Smooth muscle cell (in vitro differentiated cells): ENCODE data around the gene C2. TPM values are rescaled to one million over a fixed set of nuclear protein-coding genes. Genes with fewer than 3 reads are reported as not detected.
"Not testable (repeated sequence)": the region's sequence is repeated elsewhere in the genome, so short reads cannot be mapped to it uniquely, and the experiment has no call there.

Source experiments
- DNase-seq: peaks from one replicate; lab custom pipeline; 2025; ENCODE audit not compliant: unreplicated experiment; lab: John Stamatoyannopoulos, UW
- H2AFZ ChIP-seq: fragments of 200-600 bp; sonication (generic); 2 replicates; pipeline ENCODE4 v1.6.0; 2016; ENCODE audit warnings: antibody characterized with exemption, low read depth, mild to moderate bottlenecking
- H3F3A ChIP-seq: fragments of 200-600 bp; sonication (generic); 2 replicates; pipeline ENCODE4 v1.6.0; 2017; ENCODE audit warnings: antibody characterized with exemption, low read depth
- H3K27ac ChIP-seq: fragments of 200-600 bp; sonication (generic); 2 replicates; pipeline ENCODE4 v1.5.1; 2016; ENCODE audit warnings: low read depth, mild to moderate bottlenecking
- H3K27me3 ChIP-seq: fragments of 200-600 bp; sonication (generic); 2 replicates; pipeline ENCODE4 v1.6.1; 2016; ENCODE audit warnings: low read depth, mild to moderate bottlenecking
- H3K36me3 ChIP-seq: fragments of 200-600 bp; sonication (generic); 2 replicates; pipeline ENCODE4 v1.5.1; 2016; ENCODE audit warnings: low read depth
- H3K4me1 ChIP-seq: fragments of 200-600 bp; sonication (generic); 2 replicates; pipeline ENCODE4 v1.5.1; 2016; ENCODE audit warnings: low read depth
- H3K4me2 ChIP-seq: fragments of 200-600 bp; sonication (generic); 2 replicates; pipeline ENCODE4 v1.6.0; 2016; ENCODE audit warnings: mild to moderate bottlenecking
- H3K4me3 ChIP-seq: fragments of 200-600 bp; sonication (generic); 2 replicates; pipeline ENCODE4 v1.5.1; 2016; ENCODE audit warnings: mild to moderate bottlenecking
- H3K79me2 ChIP-seq: fragments of 200-600 bp; sonication (generic); 2 replicates; pipeline ENCODE4 v1.6.0; 2016; ENCODE audit warnings: low read depth, mild to moderate bottlenecking
- H3K9ac ChIP-seq: fragments of 200-600 bp; sonication (generic); 2 replicates; pipeline ENCODE4 v1.6.0; 2016; ENCODE audit warnings: low read depth
- H3K9me3 ChIP-seq: fragments of 200-600 bp; sonication (generic); replicated peaks from 2 replicates; pipeline ENCODE4 v1.5.1; 2016; ENCODE audit warnings: low read depth
- H4K20me1 ChIP-seq: fragments of 200-600 bp; sonication (generic); 2 replicates; pipeline ENCODE4 v1.6.0; 2016; ENCODE audit warnings: low read depth
- CTCF ChIP-seq: fragments of 200-600 bp; sonication (generic); IDR thresholded peaks from 2 replicates; pipeline ENCODE4 v1.5.1; 2017; ENCODE audit warnings: borderline replicate concordance, mild to moderate bottlenecking, antibody characterized with exemption; ENCODE audit not compliant: insufficient read depth, poor library complexity, severe bottlenecking
- WGBS: methylation state at CpG from one replicate; pipeline ENCODE4 v1.1.7; 2016; ENCODE audit warnings: low lambda C conversion rate; 5-methylcytosine and 5-hydroxymethylcytosine counted together
- polyA plus RNA-seq: library from polyadenylated mRNA; unstranded; fragments of >200 nt; fragmentation: Nextera tagmentation; extraction: Ambion mirVana; gene quantifications from 2 replicates; pipeline ENCODE4 v1.2.1, GENCODE V29; 2016
- total RNA-seq: library from RNA; depleted of rRNA; stranded (reverse); fragments of >200 nt; gene quantifications from 2 replicates; pipeline ENCODE4 v1.2.3, GENCODE V29; 2014

Gene C2
- total and polyA plus RNA-seq, 2 experiments from 2014 or later, result 0.37 TPM; not detected in 1

DNA sequence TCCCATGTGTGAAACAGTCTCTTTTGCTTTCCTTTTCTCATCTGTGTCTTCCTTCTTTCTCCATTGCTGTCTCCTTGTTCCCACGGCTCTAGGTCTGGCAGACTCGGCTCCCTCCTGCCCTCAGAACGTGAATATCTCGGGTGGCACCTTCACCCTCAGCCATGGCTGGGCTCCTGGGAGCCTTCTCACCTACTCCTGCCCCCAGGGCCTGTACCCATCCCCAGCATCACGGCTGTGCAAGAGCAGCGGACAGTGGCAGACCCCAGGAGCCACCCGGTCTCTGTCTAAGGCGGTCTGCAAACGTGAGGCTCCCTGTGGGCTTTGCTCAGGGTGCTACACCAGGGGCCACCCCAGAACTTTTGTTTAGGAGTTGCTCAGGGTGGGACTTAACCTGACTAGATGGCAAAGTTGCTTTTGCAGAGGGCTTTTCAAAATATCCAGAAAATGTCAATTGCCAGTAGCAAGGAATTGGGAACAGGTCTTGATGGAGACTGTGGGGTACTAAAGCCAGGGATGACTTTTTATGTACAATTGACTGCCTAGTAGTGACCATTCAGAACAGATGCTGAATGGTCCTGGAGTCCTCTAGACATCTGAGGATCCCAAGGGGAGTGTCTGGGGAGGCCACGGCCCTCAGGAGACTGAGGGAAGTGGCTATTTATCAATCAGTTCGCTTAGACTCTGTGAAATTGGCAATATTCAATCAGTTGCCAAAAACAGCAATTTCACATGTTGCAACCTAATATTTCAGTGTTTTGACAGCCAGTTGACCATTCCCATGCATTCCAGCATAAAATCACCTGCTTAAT is 550 bp downstream of the C2 start:
- no peak overlapping the region for H3K9ac ChIP-seq
- no peak overlapping the region for H3K27ac ChIP-seq
- 92% methylated on average over 11 of the region's 11 CpGs for WGBS
- H3K4me2 ChIP-seq, result no peak overlapping the region
- no peaks in the 10 kb centered on the region for H3K36me3 ChIP-seq
- H3K4me1 ChIP-seq, result no peaks in the 10 kb centered on the region
- TF ChIP-seq CTCF, result no peak
- DNase-seq, result no peak
- no peaks in the 10 kb centered on the region for H3F3A ChIP-seq
- H2AFZ ChIP-seq, result no peak overlapping the region
- peaks cover 4% of the 10 kb centered on the region for H3K27me3 ChIP-seq
- H3K9me3 ChIP-seq, result no peaks in the 10 kb centered on the region
- H4K20me1 ChIP-seq, result no peaks in the 10 kb centered on the region
- H3K4me3 ChIP-seq, result no peak overlapping the region
- no peaks in the 10 kb centered on the region for H3K79me2 ChIP-seq

GRCh38 chr6:31928672-31928939 is 1.1 kb downstream of the C2 start:
- Histone ChIP-seq H4K20me1 (no peaks in the 10 kb centered on the region), H3K4me3 (no peak overlapping the region), H3F3A (no peaks in the 10 kb centered on the region), H3K4me1 (no peaks in the 10 kb centered on the region), H3K36me3 (no peaks in the 10 kb centered on the region), H3K27ac (no peak overlapping the region), H3K4me2 (no peak overlapping the region), H3K79me2 (no peaks in the 10 kb centered on the region), H3K9me3 (no peaks in the 10 kb centered on the region), H2AFZ (no peak overlapping the region), H3K9ac (no peak overlapping the region), H3K27me3 (peaks cover 4% of the 10 kb centered on the region)
- no peak for TF ChIP-seq CTCF
- no peak for DNase-seq
- 88% methylated on average over 9 of the region's 9 CpGs for WGBS

- Histone ChIP-seq H3K36me3 (no peaks in the 10 kb centered on the region), H2AFZ (no peak overlapping the region), H3K9ac (no peak overlapping the region), H3K27me3 (peaks cover 6% of the 10 kb centered on the region), H4K20me1 (no peaks in the 10 kb centered on the region), H3K4me3 (no peak overlapping the region), H3K27ac (no peak overlapping the region), H3K79me2 (no peaks in the 10 kb centered on the region), H3K4me1 (no peaks in the 10 kb centered on the region), H3K4me2 (no peak overlapping the region), H3F3A (no peaks in the 10 kb centered on the region), H3K9me3 (no peaks in the 10 kb centered on the region)
- no peak for TF ChIP-seq CTCF
- 97% methylated on average over 1 of the region's 1 CpG for WGBS
- no peak for DNase-seq
Observed at GRCh38 chr6:31930962-31931361, 3.4 kb downstream of the C2 start.

- not testable (repeated sequence) for H3K9me3 ChIP-seq, H3K9ac ChIP-seq, H3K27me3 ChIP-seq, H3K27ac ChIP-seq, H3K4me1 ChIP-seq, H3K4me2 ChIP-seq, H3K36me3 ChIP-seq, DNase-seq, H3K4me3 ChIP-seq, H3K79me2 ChIP-seq, H3F3A ChIP-seq, H2AFZ ChIP-seq, H4K20me1 ChIP-seq
- 98% methylated on average over 15 of the region's 32 CpGs for WGBS
Observed at GRCh38 chr6:31932137-31932536, 4.6 kb downstream of the C2 start.
